H1 (cell line): ENCODE results near the gene EIF4E. TPM values are rescaled to one million over a fixed set of nuclear protein-coding genes. Genes with fewer than 3 reads are reported as not detected.
A peak's percentile ranks its signal among the peaks of the same experiment; 100 is the strongest.

Source experiments
- CTCF ChIA-PET: fragments of 300-600 bp; sonication (Branson Sonifier 250); formaldehyde crosslinking; loops from one replicate; lab custom pipeline; 2021; ENCODE audit not compliant: partially characterized antibody; lab: Charles Lee
- POLR2A ChIA-PET: fragments of 300-600 bp; sonication (Branson Sonifier 250); formaldehyde crosslinking; loops from one replicate; lab custom pipeline; 2021; ENCODE audit warnings: inconsistent platforms; ENCODE audit not compliant: partially characterized antibody; lab: Charles Lee
- DNase-seq, 2 experiments: peaks; one replicate each; pipeline versions ENCODE4 v3.0.0 to v3.0.0-alpha.2; 2010 to 2022; ENCODE audit warnings: low spot score in 2 of 2, low read depth in 1 of 2, mixed read lengths in 1 of 2
- FAIRE-seq: peaks from 2 replicates; lab custom pipeline; 2011; peaks lifted over from hg19 to GRCh38; lab: Jason Lieb, UNC
- H2AFZ ChIP-seq: 2 replicates; pipeline ENCODE4 v1.8.1; 2012; ENCODE audit warnings: low read length, inconsistent platforms
- H2AK5ac ChIP-seq: 2 replicates; pipeline ENCODE4 v1.6.1; 2013; ENCODE audit warnings: low read depth, low read length
- H2BK120ac ChIP-seq: replicated peaks from 2 replicates; pipeline ENCODE3; 2013; ENCODE audit warnings: low read depth, low read length, inconsistent platforms
- H2BK12ac ChIP-seq: 2 replicates; pipeline ENCODE4 v1.6.1; 2013; ENCODE audit warnings: low read depth, low read length
- H2BK15ac ChIP-seq: 2 replicates; pipeline ENCODE4 v1.6.1; 2013; ENCODE audit warnings: low read length
- H2BK20ac ChIP-seq: 2 replicates; pipeline ENCODE4 v1.6.1; 2013; ENCODE audit warnings: low read length
- H2BK5ac ChIP-seq: 2 replicates; pipeline ENCODE4 v1.6.1; 2013; ENCODE audit warnings: low read depth, low read length
- H3K14ac ChIP-seq: 2 replicates; pipeline ENCODE4 v1.6.1; 2013; ENCODE audit warnings: inconsistent platforms; ENCODE audit not compliant: insufficient read length
- H3K18ac ChIP-seq: 2 replicates; pipeline ENCODE4 v1.6.1; 2013; ENCODE audit warnings: low read length; ENCODE audit errors: extremely low read depth
- H3K23ac ChIP-seq: 2 replicates; pipeline ENCODE4 v1.6.1; 2013; ENCODE audit warnings: inconsistent platforms; ENCODE audit not compliant: insufficient read length
- H3K23me2 ChIP-seq: 2 replicates; pipeline ENCODE4 v1.6.1; 2013; ENCODE audit warnings: low read depth, low read length
- H3K27ac ChIP-seq: 2 replicates; pipeline ENCODE4 v1.6.1; 2011; ENCODE audit warnings: low read depth, low read length, inconsistent platforms
- H3K27me3 ChIP-seq, 4 experiments: replicated peaks in 1 of 4; 1 replicate in 1 of 4; 2 replicates in 3 of 4; pipeline versions ENCODE4 v1.6.1 to v1.8.1; 2011 to 2013; ENCODE audit warnings: low read length in 3 of 4, mild to moderate bottlenecking in 3 of 4, inconsistent platforms in 2 of 4, mixed read lengths in 2 of 4, moderate library complexity in 1 of 4; ENCODE audit not compliant: control insufficient read depth in 3 of 4, insufficient read depth in 3 of 4; ENCODE audit errors: extremely low read depth in 1 of 4
- H3K36me3 ChIP-seq, 4 experiments: 2 replicates each; pipeline versions ENCODE4 v1.6.1 to v1.8.1; 2011 to 2013; ENCODE audit warnings: mild to moderate bottlenecking in 4 of 4, low read length in 3 of 4, moderate library complexity in 2 of 4, control low read depth in 1 of 4, inconsistent platforms in 1 of 4; ENCODE audit not compliant: insufficient read depth in 4 of 4, control insufficient read depth in 2 of 4
- H3K4ac ChIP-seq: replicated peaks from 2 replicates; pipeline ENCODE3; 2013; ENCODE audit warnings: low read length, low read depth, mixed read lengths, inconsistent platforms; ENCODE audit not compliant: insufficient read length
- H3K4me1 ChIP-seq, 4 experiments: replicated peaks in 1 of 4; 1 replicate in 1 of 4; 2 replicates in 3 of 4; pipeline versions ENCODE4 v1.6.1 to v1.8.1; 2011 to 2013; ENCODE audit warnings: low read length in 3 of 4, inconsistent platforms in 2 of 4, mixed read lengths in 1 of 4; ENCODE audit not compliant: insufficient read depth in 4 of 4, control insufficient read depth in 3 of 4
- H3K4me2 ChIP-seq, 2 experiments: 2 replicates each; pipeline versions ENCODE4 v1.6.1 to v1.8.1; 2011 to 2013; ENCODE audit warnings: low read depth in 2 of 2, low read length in 2 of 2, control low read depth in 1 of 2, inconsistent platforms in 1 of 2, mild to moderate bottlenecking in 1 of 2; ENCODE audit not compliant: insufficient read depth in 1 of 2
- H3K4me3 ChIP-seq, 4 experiments: fragments of 200-600, 300-600 bp in 1 of 4; sonication (generic), shearing (Covaris generic), sonication (Bioruptor Twin) in 1 of 4; 2 replicates each; pipeline versions ENCODE4 v1.5.1 to v1.8.1; 2011 to 2016; ENCODE audit warnings: low read length in 4 of 4, low read depth in 3 of 4, control low read depth in 2 of 4, inconsistent platforms in 2 of 4, mild to moderate bottlenecking in 2 of 4, mixed read lengths in 1 of 4, moderate library complexity in 1 of 4; ENCODE audit not compliant: insufficient read depth in 2 of 4; ENCODE audit errors: extremely low read depth in 1 of 4
- H3K56ac ChIP-seq: replicated peaks from 2 replicates; pipeline ENCODE3; 2013; ENCODE audit warnings: low read depth, mild to moderate bottlenecking, mixed read lengths, low read length, inconsistent platforms; ENCODE audit not compliant: insufficient read length
- H3K79me1 ChIP-seq: 2 replicates; pipeline ENCODE4 v1.6.1; 2013; ENCODE audit warnings: low read depth, low read length, control low read depth
- H3K79me2 ChIP-seq, 2 experiments: 2 replicates each; pipeline versions ENCODE4 v1.6.1 to v1.8.1; 2012 to 2013; ENCODE audit warnings: low read length in 2 of 2, mild to moderate bottlenecking in 2 of 2, inconsistent platforms in 1 of 2; ENCODE audit not compliant: insufficient read depth in 2 of 2, control insufficient read depth in 1 of 2
- H3K9ac ChIP-seq, 4 experiments: replicated peaks in 1 of 4; 1 replicate in 1 of 4; 2 replicates in 3 of 4; pipeline versions ENCODE4 v1.6.1 to v1.8.1; 2011 to 2013; ENCODE audit warnings: low read depth in 3 of 4, low read length in 3 of 4, control low read depth in 2 of 4, mild to moderate bottlenecking in 2 of 4, moderate library complexity in 2 of 4, inconsistent platforms in 1 of 4; ENCODE audit errors: extremely low read depth in 1 of 4
- H3K9me3 ChIP-seq, 2 experiments: 2 replicates each; pipeline versions ENCODE4 v1.6.1 to v1.8.1; 2012 to 2013; ENCODE audit warnings: mild to moderate bottlenecking in 2 of 2, moderate library complexity in 2 of 2, control low read depth in 1 of 2, inconsistent platforms in 1 of 2, low read depth in 1 of 2, low read length in 1 of 2, mixed read lengths in 1 of 2; ENCODE audit not compliant: insufficient read depth in 2 of 2
- H4K20me1 ChIP-seq, 2 experiments: replicated peaks in 1 of 2; 2 replicates each; pipeline versions ENCODE3 to v1.8.1; 2011 to 2013; ENCODE audit warnings: inconsistent platforms in 2 of 2, low read length in 2 of 2, mild to moderate bottlenecking in 1 of 2; ENCODE audit not compliant: insufficient read depth in 2 of 2, control insufficient read depth in 1 of 2
- H4K5ac ChIP-seq: 2 replicates; pipeline ENCODE4 v1.6.1; 2013; ENCODE audit warnings: low read length, low read depth, mixed read lengths, inconsistent platforms; ENCODE audit not compliant: insufficient read length
- H4K8ac ChIP-seq: 2 replicates; pipeline ENCODE4 v1.8.0; 2013; ENCODE audit warnings: mild to moderate bottlenecking, moderate library complexity, low read length, inconsistent platforms; ENCODE audit not compliant: insufficient read depth; ENCODE audit errors: extremely low read depth
- H4K91ac ChIP-seq: replicated peaks from 2 replicates; pipeline ENCODE3; 2013; ENCODE audit warnings: low read length, mixed read lengths, inconsistent platforms; ENCODE audit not compliant: insufficient read length
- BCL11A ChIP-seq, 2 experiments: IDR thresholded peaks; one replicate each; pipeline ENCODE4 v1.6.1; 2011; ENCODE audit warnings: low read depth in 2 of 2, low read length in 2 of 2, mild to moderate bottlenecking in 2 of 2
- CHD1 ChIP-seq: IDR thresholded peaks from 2 replicates; pipeline ENCODE4 v1.6.1; 2012; ENCODE audit warnings: low read depth, low read length, improper control_type of control experiment
- E2F6 ChIP-seq: IDR thresholded peaks from 2 replicates; pipeline ENCODE4 v1.6.1; 2012; ENCODE audit warnings: inconsistent platforms
- FOSL1 ChIP-seq: IDR thresholded peaks from 2 replicates; pipeline ENCODE4 v1.6.1; 2011; ENCODE audit warnings: mild to moderate bottlenecking, low read depth, low read length, moderate library complexity; ENCODE audit not compliant: insufficient read depth
- GABPA ChIP-seq: IDR thresholded peaks from 2 replicates; pipeline ENCODE4 v1.6.1; 2011; ENCODE audit warnings: mild to moderate bottlenecking, low read length, moderate library complexity, borderline replicate concordance; ENCODE audit not compliant: insufficient read depth
- KDM1A ChIP-seq: fragments of 200-600, 300-600 bp; sonication (generic); IDR thresholded peaks from 2 replicates; pipeline ENCODE4 v1.7.1; 2016; ENCODE audit warnings: mild to moderate bottlenecking, low read length, borderline replicate concordance
- PHF8 ChIP-seq: fragments of 200-600 bp; sonication (generic); conservative IDR thresholded peaks from 2 replicates; pipeline ENCODE4 v1.7.1; 2012; ENCODE audit warnings: low read depth, mild to moderate bottlenecking, inconsistent platforms, low read length, moderate library complexity
- RBBP5 ChIP-seq: IDR thresholded peaks from 2 replicates; pipeline ENCODE4 v1.7.1; 2012; ENCODE audit warnings: low read depth, mild to moderate bottlenecking, inconsistent platforms, low read length, moderate library complexity, borderline replicate concordance
- SIX5 ChIP-seq: IDR thresholded peaks from 2 replicates; pipeline ENCODE4 v1.6.1; 2011; ENCODE audit warnings: mild to moderate bottlenecking, low read depth, low read length
- USF2 ChIP-seq: IDR thresholded peaks from 2 replicates; pipeline ENCODE4 v1.6.1; 2011; ENCODE audit warnings: low read length, improper control_type of control experiment
- WGBS, 2 experiments: shearing (Covaris generic) in 1 of 2; methylation state at CpG; one replicate each; pipeline versions ENCODE4 v1.1.6 to v1.1.7; 2013 to 2015; ENCODE audit warnings: low lambda C conversion rate in 2 of 2, mixed read lengths in 2 of 2, inconsistent platforms in 1 of 2, low coverage in 1 of 2, missing lambda C conversion rate in 1 of 2; ENCODE audit not compliant: insufficient replicate concordance in 2 of 2, insufficient coverage in 1 of 2, insufficient read length in 1 of 2; ENCODE audit errors: extremely low coverage in 1 of 2, missing lambda C conversion rate in 1 of 2; 5-methylcytosine and 5-hydroxymethylcytosine counted together
- polyA plus RNA-seq, 7 experiments: library from polyadenylated mRNA; depleted of rRNA in 3 of 7; stranded (reverse) in 5 of 7; unstranded in 2 of 7; fragments of >200 nt in 5 of 7; fragments of 200-250 nt in 2 of 7; gene quantifications; 1 replicate in 5 of 7; 2 replicates in 1 of 7; 4 replicates in 1 of 7; pipeline versions ENCODE4 v1.2.1 to v1.2.3, GENCODE V29; 2011 to 2013; ENCODE audit warnings: missing spikeins in 2 of 7, mixed read lengths in 2 of 7
- total RNA-seq: library from RNA; stranded (reverse); fragmentation: NEBNext Ultra II Directional; extraction: Animal tissue kit (Norgen Biotek cat#: 25700); gene quantifications from 2 replicates; pipeline ENCODE4 v1.2.1, GENCODE V29; 2021

The EIF4E gene
- total and polyA plus RNA-seq, 2 of the 8 experiments (the other 6 are each of a cell fraction or from before 2014, with no cell fraction given) = 59.6 to 185 TPM

- no peak overlapping the region for H3K14ac ChIP-seq
- peak in 1 of 2 experiments; percentile 66 for DNase-seq
- peak overlapping the region; percentile 89 to 97 (median 94) for H3K9ac ChIP-seq
- peaks cover 17 to 22% of the 10 kb centered on the region in 2 experiments for H3K9me3 ChIP-seq
- peaks cover 2% of the 10 kb centered on the region; the same call in 1 of the 2 replicates for H3K23me2 ChIP-seq
- POLR2A ChIA-PET = interaction anchor here (0.9 to 5.1 kb wide), 31 partner anchors 8 to 667 kb away, joined by 3 to 51 read pairs (median 5); partner anchors contain the start of genes ADH5, METAP1 and RAP1GDS1
- peak overlapping the region; percentile 98 for H2BK5ac ChIP-seq
- H4K5ac ChIP-seq = peak overlapping the region; percentile 96
- peak overlapping the region; percentile 98 for H3K56ac ChIP-seq
- H3K27me3 ChIP-seq = no peaks in the 10 kb centered on the region
- CTCF ChIA-PET = interaction anchor here (0.5 to 2.9 kb wide), 8 partner anchors 10 to 486 kb away, joined by 3 to 9 read pairs (median 4); partner anchors contain the start of gene METAP1
- H4K8ac ChIP-seq = peak overlapping the region; percentile 99
- no peak overlapping the region for H2BK15ac ChIP-seq
- H4K20me1 ChIP-seq = peaks cover 0 to 9% of the 10 kb centered on the region in 2 experiments
- H3K4me1 ChIP-seq = peaks cover 0 to 2% (median 0%) of the 10 kb centered on the region in 4 experiments; a peak in 1 of 7 replicates
- 2% methylated on average over 23 of the region's 26 CpGs; no CpG with 5 or more reads in 1 of the 2 experiments for WGBS, 2 experiments
- H2BK120ac ChIP-seq = no peak overlapping the region
- H3K4me2 ChIP-seq = peak overlapping the region; percentile 85 to 95
- H2BK20ac ChIP-seq = no peak overlapping the region
- H3K18ac ChIP-seq = peak overlapping the region; percentile 99
- H3K27ac ChIP-seq = peak overlapping the region; percentile 91
- H4K91ac ChIP-seq = peak overlapping the region; percentile 79
- H3K4ac ChIP-seq = peak overlapping the region; percentile 19
- no peak overlapping the region for H2AFZ ChIP-seq
- peaks cover 0 to 11% (median 0%) of the 10 kb centered on the region in 4 experiments; a peak in 1 of 8 replicates for H3K36me3 ChIP-seq
- H2AK5ac ChIP-seq = peak overlapping the region; percentile 82; the same call in 1 of the 2 replicates
- H3K4me3 ChIP-seq = peak overlapping the region; percentile 94 to 98 (median 98)
- no peaks in the 10 kb centered on the region for H3K79me1 ChIP-seq
- no peak for FAIRE-seq
- H2BK12ac ChIP-seq = 0 out of 2 replicates have a peak overlapping the region, but pooled peaks have one; percentile 75
- peaks cover 42 to 56% of the 10 kb centered on the region in 2 experiments for H3K79me2 ChIP-seq
- H3K23ac ChIP-seq = no peak overlapping the region
- TF ChIP-seq RBBP5 (peak; percentile 20; the same call in 1 of the 2 replicates), FOSL1 (no peak), BCL11A (IDR thresholded peaks at IDR 0.05; ENCODE audit: low read depth in 2 of 2, low read length in 2 of 2) (no peak), USF2 (no peak; the same call in 1 of the 2 replicates), CHD1 (no peak; the same call in 1 of the 2 replicates), SIX5 (no peak), PHF8 (no peak; the same call in 1 of the 2 replicates), KDM1A (no peak), E2F6 (0 out of 2 replicates have a peak, but pooled peaks have one; percentile 6), GABPA (no peak)
Observed at GRCh38 chr4:98928131-98928504, 815 bp downstream of the EIF4E start.
